GM21737 (cell line): ENCODE measurements around the gene ATG16L1.

Source experiments
- ATAC-seq: cut with Tn5 transposase; IDR thresholded peaks from one replicate; pipeline ENCODE4 v1.9.1; 2021; ENCODE audit warnings: mild to moderate bottlenecking, moderate library complexity; ENCODE audit not compliant: unreplicated experiment

The ATG16L1 gene

GRCh38 chr2:233226511-233227031 lies 24.9 kb upstream of the ATG16L1 start:
- ATAC-seq = no peak

- no peak for ATAC-seq
These were observed 24.0 kb upstream of the ATG16L1 start for GRCh38 chr2:233227346-233227978.

GRCh38 chr2:233228376-233228775 lies 23.1 kb upstream of the ATG16L1 start:
- no peak for ATAC-seq

GRCh38 chr2:233233618-233234230 lies 17.7 kb upstream of the ATG16L1 start:
- no peak for ATAC-seq

GRCh38 chr2:233234264-233234663 lies 17.2 kb upstream of the ATG16L1 start:
- no peak for ATAC-seq

- ATAC-seq = no peak
These were observed 16.5 kb upstream of the ATG16L1 start for GRCh38 chr2:233234996-233235395.

GRCh38 chr2:233235977-233236376 lies 15.5 kb upstream of the ATG16L1 start:
- ATAC-seq = no peak

- ATAC-seq = no peak
These were observed 14.5 kb upstream of the ATG16L1 start for GRCh38 chr2:233236820-233237589.

GRCh38 chr2:233240897-233241296 lies 10.6 kb upstream of the ATG16L1 start:
- peak; percentile 71 for ATAC-seq

GRCh38 chr2:233241803-233242202 lies 9.7 kb upstream of the ATG16L1 start:
- no peak for ATAC-seq

GRCh38 chr2:233242231-233242927 lies 9.1 kb upstream of the ATG16L1 start:
- no peak for ATAC-seq

- no peak for ATAC-seq
These were observed 8.1 kb upstream of the ATG16L1 start for GRCh38 chr2:233243348-233243747.

GRCh38 chr2:233244818-233245217 lies 6.7 kb upstream of the ATG16L1 start:
- no peak for ATAC-seq

GRCh38 chr2:233245406-233245805 lies 6.1 kb upstream of the ATG16L1 start:
- no peak for ATAC-seq

- no peak for ATAC-seq
These were observed 4.4 kb upstream of the ATG16L1 start for GRCh38 chr2:233247116-233247515.

GRCh38 chr2:233247744-233248143 lies 3.7 kb upstream of the ATG16L1 start:
- no peak for ATAC-seq

GRCh38 chr2:233248999-233249398 lies 2.5 kb upstream of the ATG16L1 start:
- ATAC-seq = no peak

GRCh38 chr2:233250568-233250967 lies 905 bp upstream of the ATG16L1 start:
- no peak for ATAC-seq

GRCh38 chr2:233250985-233251305 lies 528 bp upstream of the ATG16L1 start:
- no peak for ATAC-seq

GRCh38 chr2:233252227-233252626 lies 754 bp downstream of the ATG16L1 start:
- ATAC-seq = no peak

GRCh38 chr2:233255151-233255550 lies 3.7 kb downstream of the ATG16L1 start:
- ATAC-seq = no peak
